Measurements from ENCODE around the gene TMEM50B. TPM values are rescaled to one million over a fixed set of nuclear protein-coding genes. Genes with fewer than 3 reads are reported as not detected.

Gene TMEM50B
- total RNA-seq = 10 to 100 TPM; 51.4 to 79.9 TPM

DNA sequence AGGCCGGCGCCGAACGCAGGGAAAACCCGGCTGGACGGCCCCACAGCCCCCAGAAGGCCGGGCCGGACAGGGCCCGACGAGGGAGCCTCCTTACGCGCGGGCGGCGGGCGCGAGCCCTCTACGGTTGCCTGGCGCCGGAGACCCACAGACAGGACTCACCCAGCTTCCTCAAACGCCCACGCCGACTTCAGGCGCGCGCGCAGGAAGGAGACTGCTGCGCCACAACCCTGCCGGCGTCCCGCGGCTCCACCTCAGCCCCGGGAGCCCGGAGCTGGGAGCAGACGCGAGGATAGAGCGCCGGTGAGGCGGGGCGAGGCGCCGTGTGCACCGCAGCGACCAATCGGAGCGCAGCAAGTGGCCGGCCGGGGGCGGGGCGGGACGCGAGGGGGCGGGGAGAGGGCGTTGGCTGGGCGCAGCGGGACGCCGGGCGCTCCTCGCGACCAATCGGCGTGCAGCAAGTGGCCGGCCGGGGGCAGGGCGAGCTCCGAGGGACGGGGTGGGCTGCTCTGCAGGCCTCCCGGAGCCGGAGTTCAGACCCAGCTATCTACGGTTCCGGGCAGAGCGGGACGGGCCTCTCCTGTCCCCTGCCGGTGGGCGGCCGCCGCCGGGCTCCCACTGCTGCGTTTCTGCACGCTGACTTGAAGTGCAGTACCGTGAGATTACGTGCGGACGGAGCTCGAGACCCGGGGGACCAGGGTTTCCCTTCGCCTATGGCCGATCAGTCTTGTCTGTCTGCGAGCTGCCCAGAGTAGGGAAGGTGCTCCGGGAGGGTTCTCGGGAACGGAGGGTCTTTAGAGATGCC lies at the start of gene TMEM50B:
TMEM50B (minus strand) TSS at position 296 of the 802 bp plus-strand sequence. CDS start 11,089 bp downstream, outside the sequence.
- peak; percentile 78 for DNase-seq (ENCODE audit: low spot score)
- Histone ChIP-seq H3K9me3 (no peaks in the 10 kb centered on the region), H3K27ac (peak within 1 kb of the TSS; percentile 96 to 98), H3K4me1 (ENCODE audit: control insufficient read depth in 1 of 2, low read depth in 2 of 2) (peaks cover 11 to 16% of the 10 kb centered on the region in 2 donors), H3K27me3 (replicated peaks; ENCODE audit: insufficient read depth) (no peaks in the 10 kb centered on the region), H3K36me3 (no peaks in the 10 kb centered on the region), H3K4me3 (peak within 1 kb of the TSS; percentile 94)
- ATAC-seq (ENCODE audit: insufficient number of reproducible peaks, low FRiP score, low read depth) = peak; percentile 93
- TF ChIP-seq, protein P1, sequence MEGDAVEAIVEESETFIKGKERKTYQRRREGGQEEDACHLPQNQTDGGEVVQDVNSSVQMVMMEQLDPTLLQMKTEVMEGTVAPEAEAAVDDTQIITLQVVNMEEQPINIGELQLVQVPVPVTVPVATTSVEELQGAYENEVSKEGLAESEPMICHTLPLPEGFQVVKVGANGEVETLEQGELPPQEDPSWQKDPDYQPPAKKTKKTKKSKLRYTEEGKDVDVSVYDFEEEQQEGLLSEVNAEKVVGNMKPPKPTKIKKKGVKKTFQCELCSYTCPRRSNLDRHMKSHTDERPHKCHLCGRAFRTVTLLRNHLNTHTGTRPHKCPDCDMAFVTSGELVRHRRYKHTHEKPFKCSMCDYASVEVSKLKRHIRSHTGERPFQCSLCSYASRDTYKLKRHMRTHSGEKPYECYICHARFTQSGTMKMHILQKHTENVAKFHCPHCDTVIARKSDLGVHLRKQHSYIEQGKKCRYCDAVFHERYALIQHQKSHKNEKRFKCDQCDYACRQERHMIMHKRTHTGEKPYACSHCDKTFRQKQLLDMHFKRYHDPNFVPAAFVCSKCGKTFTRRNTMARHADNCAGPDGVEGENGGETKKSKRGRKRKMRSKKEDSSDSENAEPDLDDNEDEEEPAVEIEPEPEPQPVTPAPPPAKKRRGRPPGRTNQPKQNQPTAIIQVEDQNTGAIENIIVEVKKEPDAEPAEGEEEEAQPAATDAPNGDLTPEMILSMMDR (IDR thresholded peaks at IDR 0.05) = peak; percentile 65

DNA sequence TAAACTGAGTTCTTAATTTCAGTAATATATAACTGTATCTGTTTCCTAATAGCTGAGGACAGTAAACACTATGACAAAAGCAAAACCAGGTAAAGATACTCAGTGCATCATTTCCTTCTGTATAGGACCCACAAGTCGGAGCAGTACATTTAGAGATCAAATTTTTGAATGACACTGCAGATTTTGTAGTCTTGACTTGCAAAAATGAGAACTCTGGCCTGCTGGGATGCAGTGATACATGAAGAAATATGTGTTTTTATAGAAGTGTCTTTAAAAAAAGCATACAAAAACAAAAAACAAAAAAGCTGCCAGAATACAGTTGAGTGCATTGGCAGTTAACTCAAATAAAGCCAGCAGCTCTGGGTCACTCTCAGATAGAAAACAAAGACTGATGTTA lies 43.2 kb upstream of the TMEM50B start:
- no peaks in the 10 kb centered on the region for H3K27me3 ChIP-seq (replicated peaks; ENCODE audit: insufficient read depth)
- no peak overlapping the region for H3K4me3 ChIP-seq
- no peaks in the 10 kb centered on the region for H3K9me3 ChIP-seq
- H3K27ac ChIP-seq = no peak overlapping the region
- TF ChIP-seq, protein P1 (IDR thresholded peaks at IDR 0.05) = no peak
- no peak for DNase-seq (ENCODE audit: low spot score)
- no peak for ATAC-seq (ENCODE audit: insufficient number of reproducible peaks, low FRiP score, low read depth)
- H3K4me1 ChIP-seq (ENCODE audit: control insufficient read depth in 1 of 2, low read depth in 2 of 2) = no peaks in the 10 kb centered on the region
- peaks cover 31% of the 10 kb centered on the region for H3K36me3 ChIP-seq

DNA sequence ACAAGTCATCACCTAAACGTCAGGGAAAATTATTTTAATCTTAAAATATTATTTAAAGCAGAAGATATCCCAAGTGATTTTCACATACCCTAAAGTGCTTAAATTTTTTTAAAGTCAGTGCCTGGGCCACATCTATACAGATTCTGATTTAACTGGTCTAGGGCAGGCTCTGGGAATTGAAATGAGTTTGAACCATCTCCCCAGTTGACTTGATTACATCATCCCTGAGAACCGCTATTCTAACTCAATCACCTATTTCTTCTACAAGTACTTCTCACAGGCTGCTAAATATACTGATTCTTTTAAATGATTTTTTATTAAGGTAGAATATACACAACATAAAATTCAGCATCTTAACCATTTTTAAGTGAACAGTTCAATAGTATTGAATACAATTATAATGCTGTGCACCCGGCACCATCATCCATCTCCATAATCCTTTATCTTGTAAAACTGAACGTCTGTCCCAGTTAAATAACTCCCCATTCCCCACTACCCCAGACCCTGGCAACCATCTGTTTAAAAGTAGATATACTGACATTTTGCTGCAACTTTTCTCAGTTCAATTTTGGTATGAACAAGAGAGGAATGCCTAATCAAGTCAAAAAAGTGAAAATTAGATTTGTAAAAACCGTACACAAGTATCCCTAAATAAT lies 42.7 kb upstream of the TMEM50B start:
- Histone ChIP-seq H3K4me3 (no peak overlapping the region), H3K27me3 (replicated peaks; ENCODE audit: insufficient read depth) (no peaks in the 10 kb centered on the region), H3K36me3 (peaks cover 25% of the 10 kb centered on the region), H3K27ac (no peak overlapping the region), H3K4me1 (ENCODE audit: control insufficient read depth in 1 of 2, low read depth in 2 of 2) (no peaks in the 10 kb centered on the region), H3K9me3 (no peaks in the 10 kb centered on the region)
- ATAC-seq (ENCODE audit: insufficient number of reproducible peaks, low FRiP score, low read depth) = no peak
- no peak for DNase-seq (ENCODE audit: low spot score)
- TF ChIP-seq, protein P1 (IDR thresholded peaks at IDR 0.05) = no peak

DNA sequence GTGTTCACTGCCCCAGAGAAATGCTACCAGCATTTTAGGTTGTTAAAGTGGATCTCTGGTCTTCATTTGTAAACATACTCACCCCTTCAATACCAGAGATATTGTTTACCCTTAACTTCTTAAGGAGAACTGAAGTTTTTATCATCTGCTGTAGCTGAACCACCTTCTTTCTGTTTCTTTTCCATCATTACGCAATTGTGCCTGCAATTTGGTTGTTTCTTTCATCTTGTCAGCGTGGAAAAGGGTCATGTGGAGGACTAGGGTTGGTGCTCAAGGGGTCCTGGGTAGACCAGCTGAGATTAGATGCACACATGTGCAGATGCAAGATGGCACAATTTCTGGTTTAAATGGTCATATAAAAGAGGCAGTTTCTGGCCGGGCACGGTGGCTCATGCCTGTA lies 39.1 kb upstream of the TMEM50B start:
- TF ChIP-seq, protein P1 (IDR thresholded peaks at IDR 0.05) = no peak
- no peaks in the 10 kb centered on the region for H3K27me3 ChIP-seq (replicated peaks; ENCODE audit: insufficient read depth)
- no peaks in the 10 kb centered on the region for H3K9me3 ChIP-seq
- H3K36me3 ChIP-seq = peaks cover 23% of the 10 kb centered on the region
- no peak overlapping the region for H3K4me3 ChIP-seq
- H3K4me1 ChIP-seq (ENCODE audit: control insufficient read depth in 1 of 2, low read depth in 2 of 2) = no peaks in the 10 kb centered on the region
- no peak overlapping the region for H3K27ac ChIP-seq
- no peak for DNase-seq (ENCODE audit: low spot score)
- ATAC-seq (ENCODE audit: insufficient number of reproducible peaks, low FRiP score, low read depth) = no peak

DNA sequence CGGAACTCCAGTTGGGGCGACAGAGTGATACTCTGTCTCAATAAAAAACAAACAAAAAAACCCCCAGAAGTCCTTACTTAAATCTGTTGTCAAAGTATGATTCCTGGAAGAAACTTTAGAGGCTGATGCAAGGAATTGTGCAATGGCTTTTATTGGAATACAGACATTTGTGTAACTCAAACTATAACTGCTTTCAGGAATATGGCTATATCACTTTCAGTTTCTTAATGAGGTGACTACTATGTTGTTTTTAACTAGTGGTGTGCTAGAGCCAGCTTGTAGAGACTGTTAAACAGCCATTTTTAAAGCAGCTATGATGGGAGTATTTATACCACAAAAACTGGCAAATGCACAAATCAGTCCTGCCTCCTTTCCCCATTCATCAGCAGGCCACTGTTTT lies 34.5 kb upstream of the TMEM50B start:
- ATAC-seq (ENCODE audit: insufficient number of reproducible peaks, low FRiP score, low read depth) (no peak), DNase-seq (ENCODE audit: low spot score) (no peak)
- TF ChIP-seq, protein P1 (IDR thresholded peaks at IDR 0.05) = no peak
- H3K27me3 ChIP-seq (replicated peaks; ENCODE audit: insufficient read depth) = no peaks in the 10 kb centered on the region
- no peak overlapping the region for H3K4me3 ChIP-seq
- H3K27ac ChIP-seq = no peak overlapping the region
- H3K36me3 ChIP-seq = peaks cover 29% of the 10 kb centered on the region
- H3K4me1 ChIP-seq (ENCODE audit: control insufficient read depth in 1 of 2, low read depth in 2 of 2) = no peaks in the 10 kb centered on the region
- H3K9me3 ChIP-seq = no peaks in the 10 kb centered on the region
